HepG2 (cell line): ENCODE results near the gene THSD4. TPM values are rescaled to one million over a fixed set of nuclear protein-coding genes. Genes with fewer than 3 reads are reported as not detected.

Source experiments
- AGO2 ChIP-seq: fragments of 200-400 bp; formaldehyde crosslinking; optimal IDR thresholded peaks from 2 replicates; pipeline ENCODE3; 2017; ENCODE audit warnings: mild to moderate bottlenecking, low read depth, low read length, moderate library complexity
- AHR ChIP-seq: IDR thresholded peaks from 2 replicates; pipeline ENCODE4 v1.6.1; 2018; ENCODE audit warnings: missing genetic modification reagents, missing compliant biosample characterization
- ARID4A ChIP-seq: sonication (generic); formaldehyde crosslinking; IDR thresholded peaks from 2 replicates; pipeline ENCODE4 v1.5.0; 2020; ENCODE audit warnings: mild to moderate bottlenecking, missing genetic modification reagents, borderline replicate concordance
- EP300 ChIP-seq, 3 experiments: sonication (generic) in 1 of 3; formaldehyde crosslinking in 1 of 3; IDR thresholded peaks; 2 replicates each; pipeline versions ENCODE4 v1.5.1 to v1.6.1; 2011 to 2020; ENCODE audit warnings: low read depth in 2 of 3, low read length in 2 of 3, borderline replicate concordance in 1 of 3, improper control_type of control experiment in 1 of 3, mild to moderate bottlenecking in 1 of 3, missing genetic modification reagents in 1 of 3, moderate library complexity in 1 of 3
- FOXP1 ChIP-seq, 2 experiments: fragments of 450-650 bp in 1 of 2; IDR thresholded peaks; 2 replicates each; pipeline ENCODE4 v1.6.1; 2017 to 2018; ENCODE audit warnings: antibody characterized with exemption in 1 of 2
- HNF4A ChIP-seq: sonication (generic); formaldehyde crosslinking; IDR thresholded peaks from 2 replicates; pipeline ENCODE4 v1.4.0; 2020; ENCODE audit warnings: missing genetic modification reagents
- MATR3 ChIP-seq: sonication (generic); formaldehyde crosslinking; IDR thresholded peaks from 2 replicates; pipeline ENCODE4 v1.4.0; 2020; ENCODE audit warnings: missing genetic modification reagents
- NFYB ChIP-seq: sonication (generic); formaldehyde crosslinking; IDR thresholded peaks from 2 replicates; pipeline ENCODE4 v1.4.0; 2020; ENCODE audit warnings: missing genetic modification reagents
- POGZ ChIP-seq: sonication (generic); formaldehyde crosslinking; IDR thresholded peaks from 2 replicates; pipeline ENCODE4 v1.4.0; 2020; ENCODE audit warnings: mild to moderate bottlenecking, missing genetic modification reagents
- RARA ChIP-seq: IDR thresholded peaks from 2 replicates; pipeline ENCODE4 v1.6.1; 2016; ENCODE audit warnings: missing genetic modification reagents, missing compliant biosample characterization
- RELA ChIP-seq: sonication (generic); formaldehyde crosslinking; IDR thresholded peaks from 2 replicates; pipeline ENCODE4 v1.4.0; 2020; ENCODE audit warnings: missing genetic modification reagents
- TAF1 ChIP-seq: sonication (generic); formaldehyde crosslinking; IDR thresholded peaks from 2 replicates; pipeline ENCODE4 v1.4.0; 2020; ENCODE audit warnings: missing genetic modification reagents
- ZBTB40 ChIP-seq, 2 experiments: fragments of 450-650 bp in 1 of 2; sonication (generic) in 1 of 2; formaldehyde crosslinking in 1 of 2; IDR thresholded peaks; 2 replicates each; pipeline versions ENCODE4 v1.6.1 to v1.8.0; 2016 to 2022; ENCODE audit warnings: antibody characterized with exemption in 1 of 2, mild to moderate bottlenecking in 1 of 2, missing genetic modification reagents in 1 of 2
- ZNF614 ChIP-seq: IDR thresholded peaks from 2 replicates; pipeline ENCODE4 v1.6.1; 2018; ENCODE audit warnings: missing biosample characterization, missing genetic modification reagents, inconsistent platforms, borderline replicate concordance
- ZNF644 ChIP-seq: IDR thresholded peaks from 2 replicates; pipeline ENCODE4 v1.6.1; 2016; ENCODE audit warnings: low read depth
- polyA plus RNA-seq, 8 experiments: library from polyadenylated mRNA; depleted of rRNA in 3 of 8; stranded (reverse) in 7 of 8; unstranded in 1 of 8; fragments of >200 nt; fragmentation: Illumina TruSeq in 4 of 8; extraction: Trizol in 4 of 8; gene quantifications; 2 replicates each; pipeline versions ENCODE4 v1.2.1 to v1.2.3, GENCODE V29; 2011 to 2016; ENCODE audit warnings: low read depth in 4 of 8, missing spikeins in 1 of 8, mixed read lengths in 1 of 8; ENCODE audit not compliant: insufficient read depth in 1 of 8
- total RNA-seq, 5 experiments: library from RNA; depleted of rRNA; stranded (reverse); fragments of >200 nt; fragmentation: Illumina TruSeq; extraction: Trizol; gene quantifications; 2 replicates each; pipeline ENCODE4 v1.2.3, GENCODE V29; 2016; ENCODE audit warnings: low read depth in 1 of 5
- TF ChIP-seq, protein P1 (sequence below), 2 experiments: fragments of 450-650 bp in 1 of 2; sonication (generic) in 1 of 2; formaldehyde crosslinking; IDR thresholded peaks; 2 replicates each; pipeline versions ENCODE4 v1.5.0 to v1.8.0; 2020 to 2022; ENCODE audit warnings: mild to moderate bottlenecking in 1 of 2, missing genetic modification reagents in 1 of 2

Gene THSD4
- total and polyA plus RNA-seq, 2 of the 13 experiments (the other 11 are each of a cell fraction or from before 2014, with no cell fraction given), result 0.07 to 0.21 TPM

GRCh38 chr15:71657141-71657540, 541.9 kb downstream of the THSD4 start (continued):
- TF ChIP-seq ARID4A (CRISPR knock-in tag) (no peak), AHR (CRISPR knock-in tag) (no peak), MATR3 (no peak), EP300 (IDR thresholded peaks at IDR 0.05; ENCODE audit: low read depth in 2 of 2, low read length in 2 of 2) (no peak; a peak in 1 of 4 replicates), EP300 (CRISPR knock-in tag; IDR thresholded peaks at IDR 0.05; ENCODE audit: borderline replicate concordance) (no peak), TAF1 (CRISPR knock-in tag) (no peak), NFYB (no peak), AGO2 (no peak), FOXP1 (IDR thresholded peaks at IDR 0.05) (no peak), FOXP1 (CRISPR knock-in tag; IDR thresholded peaks at IDR 0.05) (0 out of 2 replicates have a peak, but pooled peaks have one; percentile 13), RARA (peak; percentile 73), ZNF614 (CRISPR knock-in tag) (no peak), ZBTB40 (IDR thresholded peaks at IDR 0.05) (no peak), ZBTB40 (CRISPR knock-in tag; IDR thresholded peaks at IDR 0.05) (no peak), POGZ (0 out of 2 replicates have a peak, but pooled peaks have one; percentile 10), ZNF644 (CRISPR knock-in tag) (0 out of 2 replicates have a peak, but pooled peaks have one; percentile 28), HNF4A (peak; percentile 23; the same call in 1 of the 2 replicates), RELA (CRISPR knock-in tag) (no peak)
- TF ChIP-seq, protein P1, sequence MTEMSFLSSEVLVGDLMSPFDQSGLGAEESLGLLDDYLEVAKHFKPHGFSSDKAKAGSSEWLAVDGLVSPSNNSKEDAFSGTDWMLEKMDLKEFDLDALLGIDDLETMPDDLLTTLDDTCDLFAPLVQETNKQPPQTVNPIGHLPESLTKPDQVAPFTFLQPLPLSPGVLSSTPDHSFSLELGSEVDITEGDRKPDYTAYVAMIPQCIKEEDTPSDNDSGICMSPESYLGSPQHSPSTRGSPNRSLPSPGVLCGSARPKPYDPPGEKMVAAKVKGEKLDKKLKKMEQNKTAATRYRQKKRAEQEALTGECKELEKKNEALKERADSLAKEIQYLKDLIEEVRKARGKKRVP (CRISPR knock-in tag; IDR thresholded peaks at IDR 0.05), result peak in 1 of 2 experiments; percentile 50; a peak in 1 of 4 replicates
